H1 (cell line): Measurements from ENCODE around the gene KPRP. TPM values are rescaled to one million over a fixed set of nuclear protein-coding genes. Genes with fewer than 3 reads are reported as not detected.

Experiments
- CEBPB ChIP-seq: IDR thresholded peaks from 2 replicates; pipeline ENCODE4 v1.6.1; 2012; ENCODE audit warnings: low read depth, low read length
- CHD2 ChIP-seq: IDR thresholded peaks from 2 replicates; pipeline ENCODE4 v1.6.1; 2012; ENCODE audit warnings: low read length, improper control_type of control experiment
- EZH2 ChIP-seq: fragments of 200-600 bp; sonication (generic); IDR thresholded peaks from 2 replicates; pipeline ENCODE4 v1.7.1; 2012; ENCODE audit warnings: low read depth, mild to moderate bottlenecking, moderate library complexity, low read length, inconsistent platforms; ENCODE audit not compliant: severe bottlenecking
- KDM1A ChIP-seq: fragments of 200-600, 300-600 bp; sonication (generic); IDR thresholded peaks from 2 replicates; pipeline ENCODE4 v1.7.1; 2016; ENCODE audit warnings: mild to moderate bottlenecking, low read length, borderline replicate concordance
- SP4 ChIP-seq: IDR thresholded peaks from 2 replicates; pipeline ENCODE4 v1.6.1; 2012; ENCODE audit warnings: low read length, inconsistent platforms
- TAF1 ChIP-seq: IDR thresholded peaks from 2 replicates; pipeline ENCODE4 v1.6.1; 2011; ENCODE audit warnings: mild to moderate bottlenecking, low read depth, low read length
- YY1 ChIP-seq: IDR thresholded peaks from 2 replicates; pipeline ENCODE4 v1.6.1; 2011; ENCODE audit warnings: low read depth, mild to moderate bottlenecking, low read length
- polyA plus RNA-seq, 7 experiments: library from polyadenylated mRNA; depleted of rRNA in 3 of 7; stranded (reverse) in 5 of 7; unstranded in 2 of 7; fragments of >200 nt in 5 of 7; fragments of 200-250 nt in 2 of 7; gene quantifications; 1 replicate in 5 of 7; 2 replicates in 1 of 7; 4 replicates in 1 of 7; pipeline versions ENCODE4 v1.2.1 to v1.2.3, GENCODE V29; 2011 to 2013; ENCODE audit warnings: missing spikeins in 2 of 7, mixed read lengths in 2 of 7
- total RNA-seq: library from RNA; stranded (reverse); fragmentation: NEBNext Ultra II Directional; extraction: Animal tissue kit (Norgen Biotek cat#: 25700); gene quantifications from 2 replicates; pipeline ENCODE4 v1.2.1, GENCODE V29; 2021
- TF ChIP-seq, protein P1 (sequence below): fragments of 300-600 bp; sonication (generic); IDR thresholded peaks from 2 replicates; pipeline ENCODE4 v1.7.1; 2012; ENCODE audit warnings: low read length, moderate library complexity, mild to moderate bottlenecking, inconsistent platforms; ENCODE audit not compliant: insufficient replicate concordance

Gene KPRP
- total and polyA plus RNA-seq, 2 of the 8 experiments (the other 6 are each of a cell fraction or from before 2014, with no cell fraction given): not detected

DNA sequence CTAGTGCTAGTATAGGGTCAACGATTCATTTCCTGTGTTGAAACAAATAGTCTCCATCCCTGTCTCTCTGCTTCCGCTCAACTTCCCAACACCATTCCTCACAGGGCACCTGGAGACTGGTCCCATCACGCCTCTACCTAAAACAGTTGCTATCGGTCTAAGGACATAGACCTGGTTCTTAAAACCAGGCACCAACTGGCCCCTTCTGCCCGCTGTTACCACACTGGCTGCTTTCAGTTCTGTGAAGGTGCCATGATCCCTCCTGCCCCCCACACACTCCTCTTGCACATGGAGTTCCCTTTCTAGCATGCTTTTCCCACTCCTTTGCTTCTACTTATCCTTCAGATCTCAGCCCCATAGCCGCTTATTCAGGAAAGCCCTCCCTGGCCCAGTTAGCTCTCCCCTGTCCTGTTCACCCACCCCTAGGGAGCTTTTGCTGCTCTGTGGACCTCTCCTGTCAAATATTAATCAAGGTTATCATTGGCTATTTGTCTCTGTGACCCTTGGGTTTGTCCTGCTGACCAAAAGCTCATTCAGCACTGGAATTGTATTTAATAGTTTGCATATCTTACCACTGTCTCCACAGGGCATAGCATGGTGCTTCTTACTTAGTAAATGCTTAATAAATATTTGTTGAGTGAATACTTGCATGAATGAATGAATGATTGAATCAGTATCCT lies 11.9 kb upstream of the KPRP start (continued):
- TF ChIP-seq, protein P1, sequence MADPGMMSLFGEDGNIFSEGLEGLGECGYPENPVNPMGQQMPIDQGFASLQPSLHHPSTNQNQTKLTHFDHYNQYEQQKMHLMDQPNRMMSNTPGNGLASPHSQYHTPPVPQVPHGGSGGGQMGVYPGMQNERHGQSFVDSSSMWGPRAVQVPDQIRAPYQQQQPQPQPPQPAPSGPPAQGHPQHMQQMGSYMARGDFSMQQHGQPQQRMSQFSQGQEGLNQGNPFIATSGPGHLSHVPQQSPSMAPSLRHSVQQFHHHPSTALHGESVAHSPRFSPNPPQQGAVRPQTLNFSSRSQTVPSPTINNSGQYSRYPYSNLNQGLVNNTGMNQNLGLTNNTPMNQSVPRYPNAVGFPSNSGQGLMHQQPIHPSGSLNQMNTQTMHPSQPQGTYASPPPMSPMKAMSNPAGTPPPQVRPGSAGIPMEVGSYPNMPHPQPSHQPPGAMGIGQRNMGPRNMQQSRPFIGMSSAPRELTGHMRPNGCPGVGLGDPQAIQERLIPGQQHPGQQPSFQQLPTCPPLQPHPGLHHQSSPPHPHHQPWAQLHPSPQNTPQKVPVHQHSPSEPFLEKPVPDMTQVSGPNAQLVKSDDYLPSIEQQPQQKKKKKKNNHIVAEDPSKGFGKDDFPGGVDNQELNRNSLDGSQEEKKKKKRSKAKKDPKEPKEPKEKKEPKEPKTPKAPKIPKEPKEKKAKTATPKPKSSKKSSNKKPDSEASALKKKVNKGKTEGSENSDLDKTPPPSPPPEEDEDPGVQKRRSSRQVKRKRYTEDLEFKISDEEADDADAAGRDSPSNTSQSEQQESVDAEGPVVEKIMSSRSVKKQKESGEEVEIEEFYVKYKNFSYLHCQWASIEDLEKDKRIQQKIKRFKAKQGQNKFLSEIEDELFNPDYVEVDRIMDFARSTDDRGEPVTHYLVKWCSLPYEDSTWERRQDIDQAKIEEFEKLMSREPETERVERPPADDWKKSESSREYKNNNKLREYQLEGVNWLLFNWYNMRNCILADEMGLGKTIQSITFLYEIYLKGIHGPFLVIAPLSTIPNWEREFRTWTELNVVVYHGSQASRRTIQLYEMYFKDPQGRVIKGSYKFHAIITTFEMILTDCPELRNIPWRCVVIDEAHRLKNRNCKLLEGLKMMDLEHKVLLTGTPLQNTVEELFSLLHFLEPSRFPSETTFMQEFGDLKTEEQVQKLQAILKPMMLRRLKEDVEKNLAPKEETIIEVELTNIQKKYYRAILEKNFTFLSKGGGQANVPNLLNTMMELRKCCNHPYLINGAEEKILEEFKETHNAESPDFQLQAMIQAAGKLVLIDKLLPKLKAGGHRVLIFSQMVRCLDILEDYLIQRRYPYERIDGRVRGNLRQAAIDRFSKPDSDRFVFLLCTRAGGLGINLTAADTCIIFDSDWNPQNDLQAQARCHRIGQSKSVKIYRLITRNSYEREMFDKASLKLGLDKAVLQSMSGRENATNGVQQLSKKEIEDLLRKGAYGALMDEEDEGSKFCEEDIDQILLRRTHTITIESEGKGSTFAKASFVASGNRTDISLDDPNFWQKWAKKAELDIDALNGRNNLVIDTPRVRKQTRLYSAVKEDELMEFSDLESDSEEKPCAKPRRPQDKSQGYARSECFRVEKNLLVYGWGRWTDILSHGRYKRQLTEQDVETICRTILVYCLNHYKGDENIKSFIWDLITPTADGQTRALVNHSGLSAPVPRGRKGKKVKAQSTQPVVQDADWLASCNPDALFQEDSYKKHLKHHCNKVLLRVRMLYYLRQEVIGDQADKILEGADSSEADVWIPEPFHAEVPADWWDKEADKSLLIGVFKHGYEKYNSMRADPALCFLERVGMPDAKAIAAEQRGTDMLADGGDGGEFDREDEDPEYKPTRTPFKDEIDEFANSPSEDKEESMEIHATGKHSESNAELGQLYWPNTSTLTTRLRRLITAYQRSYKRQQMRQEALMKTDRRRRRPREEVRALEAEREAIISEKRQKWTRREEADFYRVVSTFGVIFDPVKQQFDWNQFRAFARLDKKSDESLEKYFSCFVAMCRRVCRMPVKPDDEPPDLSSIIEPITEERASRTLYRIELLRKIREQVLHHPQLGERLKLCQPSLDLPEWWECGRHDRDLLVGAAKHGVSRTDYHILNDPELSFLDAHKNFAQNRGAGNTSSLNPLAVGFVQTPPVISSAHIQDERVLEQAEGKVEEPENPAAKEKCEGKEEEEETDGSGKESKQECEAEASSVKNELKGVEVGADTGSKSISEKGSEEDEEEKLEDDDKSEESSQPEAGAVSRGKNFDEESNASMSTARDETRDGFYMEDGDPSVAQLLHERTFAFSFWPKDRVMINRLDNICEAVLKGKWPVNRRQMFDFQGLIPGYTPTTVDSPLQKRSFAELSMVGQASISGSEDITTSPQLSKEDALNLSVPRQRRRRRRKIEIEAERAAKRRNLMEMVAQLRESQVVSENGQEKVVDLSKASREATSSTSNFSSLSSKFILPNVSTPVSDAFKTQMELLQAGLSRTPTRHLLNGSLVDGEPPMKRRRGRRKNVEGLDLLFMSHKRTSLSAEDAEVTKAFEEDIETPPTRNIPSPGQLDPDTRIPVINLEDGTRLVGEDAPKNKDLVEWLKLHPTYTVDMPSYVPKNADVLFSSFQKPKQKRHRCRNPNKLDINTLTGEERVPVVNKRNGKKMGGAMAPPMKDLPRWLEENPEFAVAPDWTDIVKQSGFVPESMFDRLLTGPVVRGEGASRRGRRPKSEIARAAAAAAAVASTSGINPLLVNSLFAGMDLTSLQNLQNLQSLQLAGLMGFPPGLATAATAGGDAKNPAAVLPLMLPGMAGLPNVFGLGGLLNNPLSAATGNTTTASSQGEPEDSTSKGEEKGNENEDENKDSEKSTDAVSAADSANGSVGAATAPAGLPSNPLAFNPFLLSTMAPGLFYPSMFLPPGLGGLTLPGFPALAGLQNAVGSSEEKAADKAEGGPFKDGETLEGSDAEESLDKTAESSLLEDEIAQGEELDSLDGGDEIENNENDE: no peak
- TF ChIP-seq YY1: no peak
- no peak for TF ChIP-seq EZH2
- TF ChIP-seq KDM1A: no peak
- TF ChIP-seq CHD2: no peak
- no peak for TF ChIP-seq TAF1
- TF ChIP-seq SP4: no peak
- no peak for TF ChIP-seq CEBPB
